HepG2 (cell line): Measurements from ENCODE around the gene STAT4. TPM values are rescaled to one million over a fixed set of nuclear protein-coding genes. Genes with fewer than 3 reads are reported as not detected.

Experiments
- HMG20B ChIP-seq: conservative IDR thresholded peaks from 2 replicates; pipeline ENCODE4 v1.6.1; 2016; ENCODE audit warnings: missing genetic modification reagents, missing compliant biosample characterization
- PHF21A ChIP-seq: sonication (generic); formaldehyde crosslinking; IDR thresholded peaks from 2 replicates; pipeline ENCODE4 v1.5.0; 2020; ENCODE audit warnings: mild to moderate bottlenecking, missing genetic modification reagents
- THYN1 ChIP-seq: sonication (generic); formaldehyde crosslinking; IDR thresholded peaks from 2 replicates; pipeline ENCODE4 v1.8.1; 2023; ENCODE audit warnings: low read depth, mild to moderate bottlenecking, moderate library complexity, missing genetic modification reagents, borderline replicate concordance
- ZNF468 ChIP-seq: sonication (generic); formaldehyde crosslinking; IDR thresholded peaks from 2 replicates; pipeline ENCODE4 v1.8.0; 2022; ENCODE audit warnings: mild to moderate bottlenecking, moderate library complexity, missing genetic modification reagents
- polyA plus RNA-seq, 8 experiments: library from polyadenylated mRNA; depleted of rRNA in 3 of 8; stranded (reverse) in 7 of 8; unstranded in 1 of 8; fragments of >200 nt; fragmentation: Illumina TruSeq in 4 of 8; extraction: Trizol in 4 of 8; gene quantifications; 2 replicates each; pipeline versions ENCODE4 v1.2.1 to v1.2.3, GENCODE V29; 2011 to 2016; ENCODE audit warnings: low read depth in 4 of 8, missing spikeins in 1 of 8, mixed read lengths in 1 of 8; ENCODE audit not compliant: insufficient read depth in 1 of 8
- total RNA-seq, 5 experiments: library from RNA; depleted of rRNA; stranded (reverse); fragments of >200 nt; fragmentation: Illumina TruSeq; extraction: Trizol; gene quantifications; 2 replicates each; pipeline ENCODE4 v1.2.3, GENCODE V29; 2016; ENCODE audit warnings: low read depth in 1 of 5
- TF ChIP-seq, protein P1 (sequence below), 2 experiments: sonication (generic) in 1 of 2; formaldehyde crosslinking in 1 of 2; IDR thresholded peaks; 2 replicates each; pipeline versions ENCODE4 v1.6.1 to v1.9.0; 2014 to 2022; ENCODE audit warnings: antibody characterized with exemption in 1 of 2, borderline replicate concordance in 1 of 2, inconsistent platforms in 1 of 2, low read depth in 1 of 2, missing genetic modification reagents in 1 of 2

The STAT4 gene
- total and polyA plus RNA-seq, 2 of the 13 experiments (the other 11 are each of a cell fraction or from before 2014, with no cell fraction given) = 0.37 TPM; not detected in 1

DNA sequence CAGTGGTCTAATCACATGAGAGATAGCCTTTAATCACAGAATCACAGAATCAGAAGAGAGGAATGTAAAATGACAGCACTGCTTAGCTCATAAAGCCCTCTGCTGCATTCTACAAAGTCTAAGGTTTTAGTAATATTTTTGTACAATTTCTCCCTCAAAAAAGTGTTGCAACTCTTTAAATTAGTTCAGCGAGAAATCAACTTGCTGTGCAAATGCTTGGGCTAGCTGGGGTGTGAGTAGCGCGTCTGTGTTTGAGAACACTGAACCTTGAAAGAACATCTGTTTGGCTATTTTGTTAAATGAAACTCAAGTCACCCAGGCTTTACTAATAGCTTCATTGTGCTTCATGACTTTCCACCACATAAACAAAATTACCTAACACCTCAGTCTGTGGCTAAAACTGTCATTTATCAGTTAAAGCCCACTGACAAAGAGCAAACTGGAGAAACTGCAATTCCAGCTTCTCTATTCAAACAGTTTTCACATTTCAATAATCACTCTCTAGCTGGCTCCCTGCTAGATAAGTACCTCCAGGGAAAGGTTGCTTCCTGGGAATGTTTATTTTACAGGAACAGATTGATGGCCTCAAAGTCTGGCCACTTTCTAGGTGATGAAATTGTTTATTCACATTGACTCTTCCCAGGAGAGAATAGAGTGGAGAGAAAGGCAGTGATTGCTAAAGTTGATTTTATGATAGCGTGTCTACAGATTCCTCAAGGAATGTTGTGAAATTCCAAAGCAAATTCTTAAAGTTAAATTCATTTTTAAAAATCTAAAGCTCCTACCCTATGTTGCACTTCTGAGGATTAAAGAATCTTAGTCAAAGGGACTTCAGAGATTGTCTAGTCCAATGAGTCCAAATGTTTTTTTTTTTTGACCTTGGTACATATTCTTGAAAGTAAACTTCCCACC lies 100.8 kb downstream of the STAT4 start (continued):
- peak; percentile 88 for TF ChIP-seq HMG20B (CRISPR knock-in tag)
- no peak for TF ChIP-seq ZNF468 (CRISPR knock-in tag)
- TF ChIP-seq THYN1 (CRISPR knock-in tag) = no peak
- TF ChIP-seq, protein P1, sequence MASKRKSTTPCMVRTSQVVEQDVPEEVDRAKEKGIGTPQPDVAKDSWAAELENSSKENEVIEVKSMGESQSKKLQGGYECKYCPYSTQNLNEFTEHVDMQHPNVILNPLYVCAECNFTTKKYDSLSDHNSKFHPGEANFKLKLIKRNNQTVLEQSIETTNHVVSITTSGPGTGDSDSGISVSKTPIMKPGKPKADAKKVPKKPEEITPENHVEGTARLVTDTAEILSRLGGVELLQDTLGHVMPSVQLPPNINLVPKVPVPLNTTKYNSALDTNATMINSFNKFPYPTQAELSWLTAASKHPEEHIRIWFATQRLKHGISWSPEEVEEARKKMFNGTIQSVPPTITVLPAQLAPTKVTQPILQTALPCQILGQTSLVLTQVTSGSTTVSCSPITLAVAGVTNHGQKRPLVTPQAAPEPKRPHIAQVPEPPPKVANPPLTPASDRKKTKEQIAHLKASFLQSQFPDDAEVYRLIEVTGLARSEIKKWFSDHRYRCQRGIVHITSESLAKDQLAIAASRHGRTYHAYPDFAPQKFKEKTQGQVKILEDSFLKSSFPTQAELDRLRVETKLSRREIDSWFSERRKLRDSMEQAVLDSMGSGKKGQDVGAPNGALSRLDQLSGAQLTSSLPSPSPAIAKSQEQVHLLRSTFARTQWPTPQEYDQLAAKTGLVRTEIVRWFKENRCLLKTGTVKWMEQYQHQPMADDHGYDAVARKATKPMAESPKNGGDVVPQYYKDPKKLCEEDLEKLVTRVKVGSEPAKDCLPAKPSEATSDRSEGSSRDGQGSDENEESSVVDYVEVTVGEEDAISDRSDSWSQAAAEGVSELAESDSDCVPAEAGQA (IDR thresholded peaks at IDR 0.05; ENCODE audit: low read depth) = no peak
- TF ChIP-seq, protein P1 (CRISPR knock-in tag; IDR thresholded peaks at IDR 0.05; ENCODE audit: borderline replicate concordance) = no peak
- peak; percentile 82 for TF ChIP-seq PHF21A (CRISPR knock-in tag)
- TF ChIP-seq, all 625 proteins: peak for 35
